C4-2B (cell line): ENCODE results near the gene VAT1L.

ENCODE experiments used
- H3K27ac ChIP-seq: fragments of 450-650 bp; 2 replicates; pipeline ENCODE4 v1.5.1; 2017
- CTCF ChIP-seq: fragments of 450-650 bp; conservative IDR thresholded peaks from 2 replicates; pipeline ENCODE4 v1.5.1; 2017; ENCODE audit warnings: mild to moderate bottlenecking
- ZFX ChIP-seq: fragments of 450-650 bp; IDR thresholded peaks from 2 replicates; pipeline ENCODE4 v1.6.1; 2017

The VAT1L gene

GRCh38 chr16:77843405-77843804 is 55.0 kb downstream of the VAT1L start:
- no peak for TF ChIP-seq ZFX
- no peak for TF ChIP-seq CTCF

GRCh38 chr16:77844801-77845200 is 56.4 kb downstream of the VAT1L start:
- H3K27ac ChIP-seq, result no peak overlapping the region
- no peak for TF ChIP-seq CTCF

More at GRCh38 chr16:77843405-77843804, 55.0 kb downstream of the VAT1L start:
- no peak overlapping the region for H3K27ac ChIP-seq

- TF ChIP-seq ZFX (no peak), CTCF (no peak)
- H3K27ac ChIP-seq, result no peak overlapping the region
Measured at GRCh38 chr16:77849646-77850258, 61.4 kb downstream of the VAT1L start.

- no peak overlapping the region for H3K27ac ChIP-seq
- no peak for TF ChIP-seq ZFX
- no peak for TF ChIP-seq CTCF
Measured at GRCh38 chr16:77850636-77851333, 62.4 kb downstream of the VAT1L start.

- TF ChIP-seq CTCF (no peak), ZFX (no peak)
Measured at GRCh38 chr16:77853161-77853560, 64.8 kb downstream of the VAT1L start.

GRCh38 chr16:77856438-77857160 is 68.2 kb downstream of the VAT1L start:
- TF ChIP-seq CTCF, result no peak
- no peak for TF ChIP-seq ZFX
- H3K27ac ChIP-seq, result no peak overlapping the region

More at GRCh38 chr16:77853161-77853560, 64.8 kb downstream of the VAT1L start:
- no peak overlapping the region for H3K27ac ChIP-seq

- TF ChIP-seq ZFX (no peak), CTCF (no peak)
- no peak overlapping the region for H3K27ac ChIP-seq
Measured at GRCh38 chr16:77858060-77858459, 69.7 kb downstream of the VAT1L start.
